ELF-1 (cell line): ENCODE data around the gene CCDC85A.

Experiments
- DNase-seq: peaks from one replicate; pipeline ENCODE4 v3.0.0-alpha.2; 2016; ENCODE audit warnings: low read depth, low spot score

Gene CCDC85A

DNA sequence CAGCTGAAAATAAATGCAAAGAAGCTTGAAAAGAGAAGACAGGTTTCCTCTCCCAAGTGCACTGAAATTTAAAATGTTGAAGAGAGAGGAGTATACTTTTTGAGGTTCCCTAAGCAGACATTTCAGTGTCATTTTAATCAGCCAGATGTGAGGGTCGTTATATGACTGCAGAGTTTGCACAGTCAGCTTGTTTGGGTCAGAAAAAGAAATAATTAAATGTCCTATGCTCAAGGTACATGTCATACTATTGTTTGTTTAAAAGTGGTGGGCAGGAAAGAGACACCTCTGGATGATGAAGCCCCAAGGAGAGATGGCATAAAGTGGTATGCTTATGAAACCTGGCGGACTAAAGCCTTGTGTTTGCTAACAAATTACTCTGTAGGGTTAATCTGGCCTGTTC is 55.2 kb downstream of the CCDC85A start:
- no peak for DNase-seq

DNA sequence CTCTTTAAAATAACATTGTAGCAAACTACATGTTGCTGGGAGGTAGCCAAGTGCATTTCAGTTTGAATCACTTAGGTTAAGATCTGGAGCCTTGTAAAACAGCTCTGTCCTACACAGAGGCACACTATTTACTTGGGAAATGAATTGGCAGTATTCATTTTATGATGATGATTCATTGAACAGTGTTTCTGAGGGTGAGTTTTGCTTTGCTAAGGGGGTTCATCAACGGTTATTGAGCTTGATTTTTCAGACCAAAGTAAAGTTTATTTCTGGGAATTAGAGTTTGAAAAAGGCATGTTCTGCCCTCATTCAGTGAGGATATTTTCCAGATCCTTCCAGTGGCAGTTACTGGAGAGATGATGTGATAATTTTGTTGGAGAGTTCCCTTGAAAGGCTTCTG is 55.6 kb downstream of the CCDC85A start:
- DNase-seq, result no peak

DNA sequence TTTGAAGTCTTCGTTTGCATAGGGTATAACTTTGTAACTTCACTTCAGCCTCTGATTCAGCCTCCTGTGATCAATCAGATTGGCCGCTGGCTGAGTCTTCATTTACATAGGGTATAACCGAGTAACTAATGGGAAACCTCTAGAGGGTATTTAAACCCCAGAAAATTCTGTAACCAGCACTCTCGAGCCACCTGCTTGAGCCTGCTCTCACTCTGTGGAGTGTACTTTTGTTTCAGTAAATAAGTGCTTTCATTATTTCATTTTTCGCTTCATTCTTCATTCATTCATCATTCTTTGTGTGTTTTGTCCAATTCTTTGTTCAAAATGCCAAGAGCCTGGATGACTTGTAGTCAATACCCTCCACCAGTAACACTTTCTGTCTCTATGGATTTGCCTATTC is 56.4 kb downstream of the CCDC85A start:
- no peak for DNase-seq

DNA sequence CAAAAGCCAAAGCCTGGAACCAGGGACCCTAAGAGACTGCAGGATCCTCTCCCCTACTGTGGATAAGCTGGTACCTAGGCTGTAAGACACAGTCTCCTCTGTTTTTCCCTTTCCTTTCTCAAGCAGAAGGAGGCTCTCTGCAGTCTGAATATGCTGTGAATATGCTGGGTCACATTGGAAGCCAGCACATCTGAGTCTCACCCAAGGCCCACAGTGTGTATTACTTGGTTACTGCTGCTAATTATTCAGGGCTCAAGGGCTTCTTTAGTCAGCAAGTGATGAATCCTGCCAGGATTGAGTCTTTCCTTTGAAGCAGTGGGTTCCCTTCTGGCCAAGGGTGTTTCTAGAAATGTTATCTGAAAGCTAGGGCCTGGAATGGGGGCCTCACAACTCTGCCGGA is 60.7 kb downstream of the CCDC85A start:
- no peak for DNase-seq

DNA sequence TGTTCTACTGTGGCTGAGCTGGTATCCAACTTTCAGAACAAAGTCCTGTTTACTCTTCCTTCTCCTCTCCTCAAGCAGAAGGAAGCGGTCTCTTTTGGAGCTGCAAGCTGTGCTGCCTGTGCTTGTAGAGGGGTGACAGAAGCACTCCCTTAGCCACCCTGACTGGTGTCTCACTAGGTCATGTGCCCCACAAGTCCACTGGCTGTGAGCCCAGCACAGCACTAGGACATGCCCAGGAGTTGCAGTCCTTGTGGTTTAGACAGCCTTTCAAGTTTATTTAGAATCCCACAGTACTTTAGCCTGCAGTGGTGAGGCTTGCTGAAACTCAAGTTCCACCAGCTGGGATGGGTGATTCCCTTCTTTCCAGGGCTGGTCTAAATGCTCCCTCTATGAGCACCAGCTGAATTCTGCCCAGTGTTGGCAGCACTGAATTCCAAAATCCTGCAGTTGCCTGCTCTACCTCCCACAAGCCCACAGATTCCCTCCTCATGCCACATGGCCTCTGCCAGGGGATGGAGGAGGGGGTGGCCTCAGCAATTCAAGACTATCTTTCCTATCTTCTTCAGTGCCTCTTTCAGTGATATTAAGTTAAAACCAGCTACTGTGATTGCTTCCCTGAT is 61.2 kb downstream of the CCDC85A start:
- DNase-seq, result no peak

DNA sequence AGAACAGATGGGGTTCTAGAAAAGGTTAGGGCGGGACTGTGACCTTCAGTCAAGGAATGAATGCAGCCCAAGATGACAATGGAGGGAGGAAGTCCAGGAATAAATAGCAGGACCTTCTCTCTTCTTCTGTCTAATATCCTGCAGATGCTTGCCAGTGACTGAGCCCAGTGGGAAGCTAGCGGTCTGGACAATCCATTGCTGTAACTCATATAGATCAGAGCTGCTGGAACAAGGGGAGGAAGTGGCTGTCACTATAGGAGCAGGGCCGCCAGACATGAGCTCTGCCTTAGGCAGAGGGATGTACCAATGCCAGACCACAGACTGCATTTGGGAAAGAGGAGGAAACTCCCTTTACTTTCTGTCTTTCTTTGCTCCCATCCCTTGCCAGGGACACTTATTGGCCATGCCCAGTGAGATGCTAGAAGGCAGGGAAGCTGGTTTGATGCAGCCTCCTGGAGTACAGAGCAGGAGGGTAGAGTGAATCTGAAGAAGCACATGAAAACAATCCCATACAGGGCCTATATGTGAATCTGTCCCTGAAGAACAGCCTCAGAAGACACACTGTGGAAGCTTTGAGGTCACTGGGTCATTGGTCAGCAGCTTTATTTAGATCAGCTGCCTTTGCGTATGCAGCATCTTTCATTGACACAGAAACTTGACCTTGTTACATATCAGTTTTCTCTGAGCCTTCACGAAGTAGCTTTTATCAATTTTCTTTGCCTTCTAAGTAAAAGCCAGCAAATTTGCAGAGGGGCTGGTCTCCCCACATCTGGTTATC is 65.4 kb downstream of the CCDC85A start:
- no peak for DNase-seq

DNA sequence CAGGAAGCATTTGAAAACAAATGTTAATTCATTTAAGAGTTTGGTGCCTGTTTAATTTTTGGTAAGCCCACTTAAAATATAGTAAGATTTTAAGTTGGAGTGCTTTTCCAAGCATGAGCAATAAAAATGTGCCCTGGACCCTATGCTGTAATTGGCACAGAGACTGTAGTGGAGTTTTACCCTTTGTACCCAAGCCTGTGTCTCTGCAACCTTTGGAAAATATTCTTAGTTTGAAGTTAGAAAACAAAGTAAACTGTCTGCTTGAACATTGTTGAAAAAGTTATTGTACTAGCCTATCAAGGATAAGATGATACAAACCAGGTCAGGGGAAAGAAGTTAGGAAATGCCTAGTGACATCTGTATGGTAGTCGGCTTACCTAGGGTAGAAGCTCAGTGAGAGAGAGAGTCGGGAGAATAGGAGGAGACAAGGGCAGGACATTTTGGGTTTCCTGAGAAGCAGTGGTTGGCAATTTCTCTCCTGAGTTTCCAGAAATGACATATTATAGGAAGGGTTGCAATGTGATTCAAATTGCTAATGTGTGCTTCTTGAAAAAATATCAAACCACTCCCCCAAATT is 66.5 kb downstream of the CCDC85A start:
- no peak for DNase-seq

DNA sequence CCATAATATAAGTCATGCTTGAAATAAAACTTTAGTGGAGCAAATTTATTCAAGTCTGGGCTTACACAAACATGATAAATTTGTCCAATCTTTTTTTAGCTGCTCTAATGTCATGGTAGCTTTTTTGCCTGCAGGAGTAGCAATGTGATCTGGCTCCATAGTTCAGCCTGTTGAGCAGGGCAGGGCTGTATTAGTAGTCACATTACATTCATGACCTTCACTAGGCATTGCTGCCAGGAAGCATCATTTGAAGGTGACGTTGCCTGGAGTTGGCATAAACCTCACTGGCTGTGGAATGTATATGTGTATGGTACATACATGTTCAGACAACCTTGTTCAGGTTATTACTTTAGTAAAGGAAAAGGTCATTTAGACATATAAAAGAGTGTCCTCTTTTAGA is 76.6 kb downstream of the CCDC85A start:
- no peak for DNase-seq

DNA sequence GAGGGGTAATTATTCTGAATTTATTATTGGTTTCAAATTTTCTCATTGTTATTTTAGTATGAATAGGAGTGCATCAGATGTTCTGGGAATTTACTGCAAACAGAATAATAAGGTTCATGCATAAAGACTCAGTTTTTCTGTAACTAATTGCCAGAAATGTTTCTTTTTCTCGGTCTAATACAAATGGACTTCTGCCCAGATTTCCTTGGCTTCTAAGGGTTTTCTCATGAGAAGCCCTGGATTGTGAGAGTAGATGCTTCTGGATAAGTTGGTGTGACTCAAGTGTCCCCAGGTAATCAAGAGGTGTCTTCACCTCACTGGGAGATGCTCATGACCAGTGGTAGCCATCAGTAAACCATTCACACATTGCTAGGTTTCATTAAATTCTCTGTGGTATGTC is 78.5 kb downstream of the CCDC85A start:
- no peak for DNase-seq

DNA sequence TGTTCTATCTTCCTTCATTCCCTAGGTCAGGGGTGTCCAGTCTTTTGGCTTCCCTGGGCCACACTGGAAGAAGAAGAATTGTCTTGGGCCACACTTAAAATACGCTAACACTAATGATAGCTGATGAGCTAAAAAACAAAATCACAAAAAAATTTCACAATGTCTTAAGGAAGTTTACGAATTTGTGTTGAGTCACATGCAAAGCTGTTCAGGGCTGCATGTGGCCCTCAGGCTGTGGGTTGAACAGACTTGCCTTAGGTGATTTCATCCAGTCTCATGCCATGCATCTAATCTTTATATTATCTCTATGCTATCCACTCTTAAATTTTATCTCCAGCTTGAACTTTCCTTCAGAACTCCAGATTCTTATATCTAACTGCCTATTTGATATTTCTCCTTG is 80.1 kb downstream of the CCDC85A start:
- DNase-seq, result no peak

DNA sequence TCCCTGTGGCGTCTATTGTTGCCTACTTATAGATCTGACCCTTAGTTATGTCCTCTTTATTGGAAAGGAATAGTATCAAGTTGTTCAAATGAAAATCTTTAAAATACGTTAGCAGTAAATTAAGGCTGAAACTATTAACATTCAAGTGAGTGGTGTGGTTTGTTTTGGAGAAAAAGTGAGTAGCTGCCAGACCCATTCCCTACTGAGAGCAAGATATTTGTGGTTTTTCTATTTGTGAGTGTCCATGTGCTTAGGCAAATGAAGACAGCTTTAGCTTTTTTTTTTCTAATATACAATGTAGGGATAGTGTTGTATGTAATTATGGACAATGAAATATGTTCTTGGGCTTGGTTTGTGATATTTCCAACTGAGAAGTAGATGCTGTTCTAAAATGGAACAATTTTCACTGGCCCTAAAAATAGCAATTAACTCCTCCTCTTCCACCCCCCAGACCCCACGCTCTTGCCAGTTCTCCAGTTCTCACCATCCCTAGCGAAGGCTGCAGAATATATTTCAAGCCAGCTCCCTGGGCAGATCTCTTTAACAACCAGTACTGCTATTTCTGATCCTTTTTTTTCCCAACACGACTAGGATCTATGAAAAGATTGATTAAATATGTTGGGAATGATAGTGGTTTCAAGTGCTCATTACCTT is 83.1 kb downstream of the CCDC85A start:
- no peak for DNase-seq

DNA sequence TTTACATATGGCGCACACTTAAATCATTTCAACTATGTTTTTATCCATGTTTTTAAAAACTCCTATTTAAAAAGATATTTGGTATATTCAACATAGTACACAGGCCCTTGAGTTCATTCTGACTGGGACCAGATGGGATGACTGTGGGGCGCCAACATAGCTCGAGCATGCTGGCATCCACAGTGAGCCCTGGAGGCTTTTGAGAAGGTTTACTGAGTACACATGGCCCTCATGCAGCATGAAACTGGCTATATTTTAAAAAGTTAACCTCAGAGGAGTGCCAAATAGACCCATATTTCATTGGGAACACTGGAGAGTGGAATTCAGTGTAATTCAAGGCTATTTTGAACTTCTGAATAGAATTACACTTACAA is 83.6 kb downstream of the CCDC85A start:
- DNase-seq, result no peak

DNA sequence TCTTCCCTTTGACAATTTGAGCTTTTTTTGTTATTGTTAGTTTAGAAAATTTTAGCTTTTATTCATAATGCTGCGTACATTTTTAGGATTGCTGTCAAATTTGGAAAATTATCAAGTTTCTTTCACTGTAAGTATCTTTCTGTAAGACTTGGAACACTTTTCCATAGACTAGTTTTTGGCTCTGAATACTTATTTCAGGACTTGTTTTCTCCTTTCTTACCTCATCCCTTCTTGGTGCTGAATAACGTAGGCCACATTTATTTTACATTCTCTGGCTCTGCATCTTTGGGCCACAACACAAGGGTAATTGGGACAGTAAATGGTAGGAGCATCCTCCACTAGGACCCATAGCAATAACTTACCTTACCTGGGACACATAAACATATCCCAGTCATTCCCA is 85.1 kb downstream of the CCDC85A start:
- no peak for DNase-seq

DNA sequence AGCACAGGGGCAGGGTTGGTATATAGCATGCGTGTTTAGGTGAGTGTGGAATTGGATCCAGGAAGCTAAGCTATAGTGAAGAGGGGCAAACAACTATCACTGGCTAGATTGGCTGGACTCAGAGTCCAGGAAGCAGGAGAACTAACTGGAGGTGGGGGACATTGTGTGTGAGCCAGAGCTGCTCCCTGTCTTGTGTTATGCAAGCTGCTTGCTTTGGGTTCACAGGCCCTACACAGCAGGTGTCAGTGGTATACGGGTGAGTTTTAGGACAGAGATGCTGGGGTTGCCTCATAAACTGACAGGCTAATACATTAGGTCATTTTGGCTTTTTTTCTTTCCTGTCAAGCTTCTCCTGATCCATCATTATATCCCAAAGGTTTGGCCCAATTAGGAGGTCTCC is 87.5 kb downstream of the CCDC85A start:
- no peak for DNase-seq

DNA sequence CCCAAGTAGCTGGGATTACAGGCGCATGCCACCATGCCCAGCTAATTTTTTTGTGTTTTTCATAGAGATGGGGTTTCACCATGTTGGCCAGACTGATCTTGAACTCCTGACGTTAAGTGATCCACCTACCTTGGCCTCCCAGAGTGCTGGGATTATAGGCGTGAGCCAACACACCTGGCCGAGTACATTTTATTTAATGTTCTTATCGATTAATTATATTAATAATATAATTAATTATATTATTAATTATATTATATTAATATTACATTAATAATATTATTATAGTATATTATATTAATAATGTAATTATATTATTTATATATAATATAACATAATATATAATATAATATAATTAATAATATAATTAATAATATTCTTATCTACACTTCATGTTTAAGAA is 101.4 kb downstream of the CCDC85A start:
- DNase-seq, result no peak

DNA sequence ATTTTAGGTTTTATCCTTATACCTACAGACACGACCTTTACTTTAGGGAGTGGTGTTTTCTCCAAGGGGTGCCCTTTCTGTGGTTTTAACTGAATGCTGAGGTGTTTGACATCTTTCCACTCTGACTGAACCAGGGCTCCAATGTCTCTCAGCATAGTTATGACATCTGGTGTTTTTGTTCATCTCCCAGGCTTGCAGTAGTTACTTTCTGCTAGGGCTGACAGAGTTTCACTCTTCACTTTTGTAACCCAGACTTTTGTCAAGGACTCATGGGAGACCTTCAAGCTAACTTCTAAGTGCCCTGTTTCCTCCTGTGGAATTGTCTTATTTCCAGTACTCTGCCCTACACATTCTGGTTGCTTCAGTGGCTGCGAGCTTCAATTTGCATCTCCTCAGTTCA is 103.1 kb downstream of the CCDC85A start:
- no peak for DNase-seq

DNA sequence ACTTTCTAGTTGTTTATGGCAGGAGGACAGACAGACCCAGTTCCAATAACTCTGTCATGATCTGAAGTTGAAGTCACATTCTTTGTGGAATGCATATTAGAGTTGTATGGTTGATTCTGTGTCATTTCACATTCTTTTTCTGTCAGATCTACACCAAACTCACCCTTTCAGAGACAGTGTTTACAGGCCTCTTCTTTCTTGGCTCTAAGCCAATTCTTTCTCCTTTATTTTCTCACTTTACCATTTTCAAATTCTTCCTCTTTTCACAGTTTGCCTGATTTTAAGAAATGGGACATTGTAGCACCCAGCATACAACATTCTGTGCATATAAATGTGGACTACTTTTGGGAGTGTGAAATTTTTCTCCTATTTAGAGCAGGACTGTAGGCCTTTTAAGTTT is 103.7 kb downstream of the CCDC85A start:
- DNase-seq, result no peak

DNA sequence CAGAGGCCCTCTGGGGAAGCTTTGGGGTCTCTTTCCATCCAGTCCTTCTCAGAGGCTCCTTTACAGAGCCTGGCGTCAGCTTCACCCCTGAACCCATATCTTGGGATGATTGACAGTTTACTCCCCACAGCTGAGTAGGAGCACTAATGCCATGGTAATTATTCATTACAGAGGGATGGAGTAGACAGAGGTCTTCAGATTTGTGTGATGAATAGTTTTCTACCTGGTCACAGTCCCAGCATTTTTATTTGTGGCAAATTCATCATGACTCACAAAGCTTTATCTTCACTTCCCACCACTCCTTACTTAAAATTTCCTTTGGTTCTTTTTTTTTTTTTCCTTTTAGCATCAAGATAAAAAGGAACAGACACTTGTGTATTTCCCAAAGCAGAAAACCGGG is 104.2 kb downstream of the CCDC85A start:
- DNase-seq, result no peak

DNA sequence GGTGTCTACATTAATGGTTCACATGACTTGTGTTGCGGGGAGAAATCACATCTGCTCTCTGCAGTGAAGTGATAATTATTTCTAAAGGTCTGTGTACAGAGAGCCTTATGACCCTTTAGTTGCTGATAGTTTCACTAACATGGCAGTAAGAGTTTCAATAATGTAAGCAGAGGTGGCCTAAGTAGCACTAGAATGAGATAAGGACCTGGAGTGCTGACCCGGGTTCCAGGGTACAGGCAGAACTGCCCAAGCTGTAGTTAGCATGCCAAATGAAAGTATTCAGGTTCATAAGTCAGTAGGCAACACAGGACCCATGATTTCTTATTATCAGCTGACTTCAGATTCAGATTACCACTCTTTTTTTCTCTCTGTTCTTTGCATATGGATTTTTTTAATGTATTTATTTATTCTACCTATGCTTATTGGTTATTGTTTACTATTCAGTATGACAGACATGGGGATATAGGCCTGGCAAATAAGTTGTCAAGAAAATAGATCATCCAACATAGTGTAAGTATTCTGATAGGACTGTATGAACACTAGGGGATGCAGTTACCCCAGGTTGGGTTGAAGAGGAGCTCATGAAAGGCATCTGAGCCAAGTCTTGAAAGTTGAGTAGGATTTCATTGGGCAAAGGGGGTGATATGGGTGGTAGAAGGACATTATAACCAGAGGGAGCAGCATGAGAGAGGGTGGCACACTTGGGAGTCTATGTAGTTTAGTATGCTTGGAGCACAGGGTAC is 105.2 kb downstream of the CCDC85A start:
- DNase-seq, result no peak

DNA sequence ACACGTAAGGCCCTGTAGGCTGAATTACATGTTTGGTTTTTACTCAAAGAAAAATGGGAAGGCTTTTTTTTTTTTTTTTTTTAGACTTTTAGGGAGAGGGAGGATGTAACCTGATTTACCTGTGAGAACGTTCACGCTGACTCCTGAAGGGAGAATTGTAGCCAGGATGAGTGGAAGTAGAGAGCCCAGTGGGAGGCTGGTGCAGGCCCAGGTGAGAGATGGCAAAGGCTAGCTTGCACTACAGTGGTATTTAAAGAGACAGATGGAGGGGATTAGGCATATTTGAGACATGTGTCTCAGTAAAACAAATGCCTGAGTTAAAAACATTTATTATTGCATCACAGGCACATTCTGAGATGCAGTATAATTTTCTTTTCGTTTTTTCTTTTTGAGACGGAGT is 107.9 kb downstream of the CCDC85A start:
- DNase-seq, result no peak

DNA sequence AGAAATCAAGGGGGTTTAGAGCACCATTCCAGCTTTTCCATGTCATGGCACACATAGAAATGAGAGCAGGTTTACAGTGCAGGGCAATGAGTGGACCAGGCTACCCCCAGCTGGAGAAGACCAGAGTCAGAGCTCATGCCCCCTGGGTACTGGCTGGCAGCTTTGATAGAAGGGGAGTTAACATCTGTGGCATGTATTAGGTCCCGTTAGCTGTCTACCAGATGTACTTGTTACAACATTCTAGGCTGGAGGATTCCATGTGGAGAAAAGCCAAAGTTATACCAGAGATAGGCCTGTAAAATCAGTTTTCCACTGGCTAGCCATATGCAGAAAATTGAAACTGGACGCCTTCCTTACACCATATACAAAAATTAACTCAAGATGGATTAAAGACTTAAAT is 109.2 kb downstream of the CCDC85A start:
- DNase-seq, result no peak

DNA sequence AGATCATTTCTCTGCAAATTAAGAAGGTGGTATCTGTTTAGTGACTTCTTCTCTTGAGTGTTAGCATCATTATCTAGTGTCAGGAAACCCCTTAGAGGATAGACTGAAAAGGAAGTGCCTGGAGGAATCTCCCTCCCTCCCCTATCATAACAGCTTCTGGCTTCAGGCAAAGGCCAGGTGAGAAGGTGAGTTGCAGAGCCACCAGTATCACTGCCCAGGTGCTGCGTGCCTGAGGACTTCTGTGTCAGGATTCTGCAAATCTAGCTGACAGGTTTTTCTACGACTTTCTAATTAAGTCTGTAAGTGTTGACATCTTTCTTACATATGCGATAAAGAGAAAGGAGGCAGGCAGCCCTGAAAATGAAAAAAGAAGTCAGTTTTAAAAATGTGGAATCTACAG is 111.9 kb downstream of the CCDC85A start:
- DNase-seq, result no peak
